K562 (cell line): ENCODE measurements around the gene HSPB7. TPM values are rescaled to one million over a fixed set of nuclear protein-coding genes. Genes with fewer than 3 reads are reported as not detected.

Experiments used
- BHLHE40 ChIP-seq: IDR thresholded peaks from 2 replicates; pipeline ENCODE4 v1.6.1; 2011; ENCODE audit warnings: low read length, improper control_type of control experiment
- BRD4 ChIP-seq: fragments of 200-600 bp; sonication (generic); IDR thresholded peaks from 2 replicates; pipeline ENCODE4 v1.6.1; 2017; ENCODE audit warnings: inconsistent platforms
- CBFB ChIP-seq: sonication (generic); formaldehyde crosslinking; IDR thresholded peaks from 2 replicates; pipeline ENCODE4 v1.4.0; 2020; ENCODE audit warnings: mild to moderate bottlenecking, missing genetic modification reagents
- CTCFL ChIP-seq: IDR thresholded peaks from 2 replicates; pipeline ENCODE4 v1.6.1; 2011; ENCODE audit warnings: borderline replicate concordance, low read depth, mild to moderate bottlenecking, moderate library complexity, low read length; ENCODE audit not compliant: insufficient read depth, poor library complexity, severe bottlenecking
- EP400 ChIP-seq: fragments of 450-650 bp; IDR thresholded peaks from 2 replicates; pipeline ENCODE4 v1.6.1; 2017; ENCODE audit warnings: antibody characterized with exemption, mild to moderate bottlenecking, moderate library complexity
- GATAD2A ChIP-seq: fragments of 450-650 bp; IDR thresholded peaks from 2 replicates; pipeline ENCODE4 v1.6.1; 2017
- HCFC1 ChIP-seq: IDR thresholded peaks from 2 replicates; pipeline ENCODE4 v1.6.1; 2012; ENCODE audit warnings: low read depth, low read length, improper control_type of control experiment
- HNRNPL ChIP-seq: fragments of 200-400 bp; formaldehyde crosslinking; IDR thresholded peaks from 2 replicates; pipeline ENCODE4 v1.6.1; 2017; ENCODE audit warnings: low read depth, mild to moderate bottlenecking, low read length
- JUND ChIP-seq, 2 experiments: IDR thresholded peaks; 2 replicates in 1 of 2; 3 replicates in 1 of 2; pipeline ENCODE4 v1.6.1; 2011; ENCODE audit warnings: borderline replicate concordance in 2 of 2, low read depth in 2 of 2, low read length in 2 of 2, improper control_type of control experiment in 1 of 2, missing biosample characterization in 1 of 2, missing genetic modification characterization in 1 of 2, missing genetic modification reagents in 1 of 2
- MAFK ChIP-seq: IDR thresholded peaks from 2 replicates; pipeline ENCODE4 v1.6.1; 2011; ENCODE audit warnings: low read length, improper control_type of control experiment
- MAX ChIP-seq: sonication (generic); formaldehyde crosslinking; IDR thresholded peaks from 2 replicates; pipeline ENCODE4 v1.9.0; 2022; ENCODE audit warnings: mild to moderate bottlenecking, missing genetic modification reagents
- MEIS2 ChIP-seq: fragments of 450-650 bp; IDR thresholded peaks from 2 replicates; pipeline ENCODE4 v1.6.1; 2014; ENCODE audit warnings: mild to moderate bottlenecking; ENCODE audit not compliant: partially characterized antibody
- NFXL1 ChIP-seq: fragments of 450-650 bp; formaldehyde crosslinking; IDR thresholded peaks from 2 replicates; pipeline ENCODE4 v1.4.0; 2021; ENCODE audit warnings: mild to moderate bottlenecking
- POLR2AphosphoS2 ChIP-seq: IDR thresholded peaks from 2 replicates; pipeline ENCODE4 v1.6.1; 2012; ENCODE audit warnings: low read length, improper control_type of control experiment
- PTBP1 ChIP-seq: fragments of 200-400 bp; formaldehyde crosslinking; IDR thresholded peaks from 2 replicates; pipeline ENCODE4 v1.6.1; 2017; ENCODE audit warnings: low read depth, low read length
- RB1 ChIP-seq: fragments of 450-650 bp; IDR thresholded peaks from 2 replicates; pipeline ENCODE4 v1.6.1; 2017; ENCODE audit warnings: low read depth, mild to moderate bottlenecking
- SMAD4 ChIP-seq: fragments of 250-450 bp; sonication (Bioruptor Pico); conservative IDR thresholded peaks from 2 replicates; pipeline ENCODE4 v1.8.0; 2021; ENCODE audit warnings: inconsistent platforms, mild to moderate bottlenecking, moderate library complexity
- ZNF398 ChIP-seq: fragments of 250-450 bp; sonication (Bioruptor Pico); IDR thresholded peaks from 2 replicates; pipeline ENCODE4 v1.8.0; 2021; ENCODE audit warnings: moderate library complexity, mild to moderate bottlenecking, inconsistent platforms
- ZNF561 ChIP-seq: fragments of 450-650 bp; formaldehyde crosslinking; conservative IDR thresholded peaks from 2 replicates; pipeline ENCODE4 v1.4.0; 2020; ENCODE audit warnings: mild to moderate bottlenecking, moderate library complexity
- polyA plus RNA-seq, 8 experiments: library from polyadenylated mRNA; depleted of rRNA in 4 of 8; stranded (reverse) in 5 of 8; unstranded in 3 of 8; fragments of >200 nt; fragmentation: Nextera tagmentation in 2 of 8; fragmentation: Illumina TruSeq in 1 of 8; extraction: Ambion mirVana in 2 of 8; extraction: Trizol in 1 of 8; gene quantifications; 2 replicates each; pipeline versions ENCODE4 v1.2.1 to v1.2.3, GENCODE V29; 2011 to 2014; ENCODE audit warnings: inconsistent platforms in 1 of 8, missing spikeins in 1 of 8
- total RNA-seq, 7 experiments: library from RNA; depleted of rRNA in 6 of 7; stranded (reverse); fragments of >200 nt in 6 of 7; fragmentation: Illumina TruSeq in 2 of 7; extraction: Trizol in 2 of 7; gene quantifications; 2 replicates each; pipeline versions ENCODE4 v1.2.1 to v1.2.3, GENCODE V29; 2011 to 2021; ENCODE audit warnings: low replicate concordance in 1 of 7

The HSPB7 gene
- total and polyA plus RNA-seq, 9 of the 15 experiments (the other 6 are each of a cell fraction or from before 2014, with no cell fraction given), result 0.05 to 0.19 (median 0.07) TPM; not detected in 6

GRCh38 chr1:16011936-16012589 is 5.8 kb downstream of the HSPB7 start (continued):
- TF ChIP-seq MEIS2 (no peak), GATAD2A (no peak), ZNF561 (CRISPR knock-in tag) (no peak), BRD4 (no peak), MAX (CRISPR knock-in tag) (peak; percentile 18; the same call in 1 of the 2 replicates), CBFB (CRISPR knock-in tag) (0 out of 2 replicates have a peak, but pooled peaks have one; percentile 11), RB1 (no peak), NFXL1 (CRISPR knock-in tag) (no peak), EP400 (no peak), CTCFL (no peak), PTBP1 (0 out of 2 replicates have a peak, but pooled peaks have one; percentile 11), ZNF398 (CRISPR knock-in tag) (no peak), BHLHE40 (no peak), HCFC1 (no peak), HNRNPL (no peak), SMAD4 (CRISPR knock-in tag) (no peak), MAFK (no peak), POLR2AphosphoS2 (no peak), JUND (IDR thresholded peaks at IDR 0.05; ENCODE audit: borderline replicate concordance, low read depth, low read length) (no peak), JUND (tag; IDR thresholded peaks at IDR 0.05; ENCODE audit: borderline replicate concordance, low read depth, low read length) (no peak)
